Erythroblast (primary cell): ENCODE data around the gene BMERB1.
"Not testable (repeated sequence)": the region's sequence is repeated elsewhere in the genome, so short reads cannot be mapped to it uniquely, and the experiment has no call there.

Experiments used
- GATA1 ChIP-seq: IDR thresholded peaks from 2 replicates; pipeline ENCODE4 v1.6.1; 2011; ENCODE audit warnings: low read depth, mild to moderate bottlenecking, control low read depth, low read length, moderate library complexity
- POLR2A ChIP-seq: IDR thresholded peaks from 2 replicates; pipeline ENCODE4 v1.6.1; 2011; ENCODE audit warnings: mild to moderate bottlenecking, low read length

GRCh38 chr16:15404091-15404490, 30.3 kb upstream of the BMERB1 start:
- TF ChIP-seq POLR2A, GATA1: not testable (repeated sequence)
